Activated CD4-positive, alpha-beta T cell treated with anti-CD3 and anti-CD28 coated beads, Interleukin-10, Interleukin-2, amounts not matched to agents 100 ng/mL and 50 ng/mL, durations not matched to agents 16 hours and 8 hours (primary cell): ENCODE data around the gene ASB4.
"Not testable (repeated sequence)": the region's sequence is repeated elsewhere in the genome, so short reads cannot be mapped to it uniquely, and the experiment has no call there.

Source experiments
- DNase-seq: peaks from one replicate; pipeline ENCODE4 v3.0.0-alpha.2; 2020

Gene ASB4

DNA sequence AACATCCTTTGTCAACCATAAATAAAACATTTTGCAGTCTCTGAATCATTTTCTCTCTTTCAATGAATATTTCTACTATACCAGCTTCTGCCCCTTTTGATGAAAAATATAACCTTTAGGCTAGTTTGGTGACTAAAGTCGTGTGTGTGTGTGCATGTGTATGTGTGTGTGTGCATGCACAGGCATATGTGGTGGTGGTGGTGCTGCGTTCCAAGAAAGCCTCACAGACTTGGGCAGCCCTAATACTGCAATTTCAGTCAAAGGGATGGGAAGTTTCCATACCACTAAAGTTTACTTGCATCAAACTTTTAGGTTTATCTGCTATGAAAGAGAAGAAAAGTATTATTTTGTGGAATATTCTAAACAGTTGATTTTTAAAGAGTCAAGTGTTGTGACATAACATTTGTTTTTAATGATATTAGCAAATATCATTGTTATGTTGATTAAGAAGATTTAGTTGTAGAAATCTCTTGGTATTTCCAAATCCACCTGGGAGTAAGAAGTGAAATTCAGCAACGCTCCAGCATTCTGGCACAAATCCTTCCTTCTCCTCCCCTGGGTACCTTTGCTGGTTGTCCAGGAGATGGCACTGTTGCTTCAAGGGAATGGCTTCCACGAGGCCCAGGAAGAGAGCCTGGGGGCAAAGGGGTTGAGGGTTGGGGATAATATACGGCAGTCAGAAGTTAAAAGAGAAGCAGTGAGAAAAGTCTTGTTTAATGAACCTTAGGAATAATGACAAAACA, 41.5 kb downstream of the ASB4 start:
- peak; percentile 56 for DNase-seq

DNA sequence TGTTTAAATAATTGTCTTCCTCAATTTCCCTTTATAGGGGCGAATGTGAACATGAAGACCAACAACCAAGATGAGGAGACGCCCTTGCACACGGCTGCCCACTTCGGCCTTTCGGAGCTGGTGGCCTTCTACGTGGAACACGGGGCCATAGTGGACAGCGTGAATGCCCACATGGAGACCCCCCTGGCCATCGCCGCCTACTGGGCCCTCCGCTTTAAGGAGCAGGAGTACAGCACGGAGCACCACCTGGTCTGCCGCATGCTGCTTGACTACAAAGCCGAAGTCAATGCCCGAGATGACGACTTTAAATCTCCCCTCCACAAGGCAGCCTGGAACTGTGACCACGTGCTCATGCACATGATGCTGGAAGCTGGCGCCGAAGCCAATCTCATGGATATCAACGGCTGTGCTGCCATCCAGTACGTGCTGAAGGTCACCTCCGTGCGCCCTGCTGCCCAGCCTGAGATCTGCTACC, 42.1 kb downstream of the ASB4 start:
- no peak for DNase-seq

DNA sequence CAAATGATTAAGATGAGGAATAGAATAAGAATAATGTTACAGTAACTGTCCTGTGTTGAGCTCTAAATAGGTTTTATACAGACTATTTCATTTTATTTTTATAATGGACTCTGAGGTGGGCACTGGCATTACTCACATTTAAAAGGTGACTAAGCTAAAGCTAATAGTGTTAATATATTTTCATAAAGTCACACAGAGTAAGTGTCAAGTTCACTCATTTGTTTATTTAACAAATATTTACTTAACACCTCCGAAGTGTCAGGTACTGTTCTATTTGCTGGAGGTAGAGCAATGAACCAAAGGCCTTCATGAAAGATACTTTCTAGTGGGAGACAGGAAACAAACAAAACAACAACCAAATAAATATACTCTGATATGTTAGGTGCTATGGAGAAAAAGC, 44.0 kb downstream of the ASB4 start:
- no peak for DNase-seq

DNA sequence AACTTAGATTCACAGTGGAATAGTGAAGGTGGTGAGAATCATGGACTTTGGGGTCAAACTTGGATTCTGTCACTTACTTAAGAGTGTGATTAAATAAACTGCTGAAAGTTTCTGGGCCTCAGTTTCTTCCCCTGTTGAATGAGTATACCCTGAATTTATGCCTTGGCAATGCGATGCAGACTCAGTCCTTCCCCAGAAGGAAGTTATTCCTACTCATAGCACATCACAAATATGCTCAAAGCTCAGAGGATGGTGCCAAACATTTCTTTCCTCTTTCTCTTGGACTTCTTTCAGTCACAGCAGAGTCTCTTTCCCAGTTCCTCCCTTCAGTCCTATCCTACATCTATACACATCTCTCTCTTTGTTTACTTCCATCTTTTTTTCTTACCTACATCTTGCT, 45.1 kb downstream of the ASB4 start:
- no peak for DNase-seq

DNA sequence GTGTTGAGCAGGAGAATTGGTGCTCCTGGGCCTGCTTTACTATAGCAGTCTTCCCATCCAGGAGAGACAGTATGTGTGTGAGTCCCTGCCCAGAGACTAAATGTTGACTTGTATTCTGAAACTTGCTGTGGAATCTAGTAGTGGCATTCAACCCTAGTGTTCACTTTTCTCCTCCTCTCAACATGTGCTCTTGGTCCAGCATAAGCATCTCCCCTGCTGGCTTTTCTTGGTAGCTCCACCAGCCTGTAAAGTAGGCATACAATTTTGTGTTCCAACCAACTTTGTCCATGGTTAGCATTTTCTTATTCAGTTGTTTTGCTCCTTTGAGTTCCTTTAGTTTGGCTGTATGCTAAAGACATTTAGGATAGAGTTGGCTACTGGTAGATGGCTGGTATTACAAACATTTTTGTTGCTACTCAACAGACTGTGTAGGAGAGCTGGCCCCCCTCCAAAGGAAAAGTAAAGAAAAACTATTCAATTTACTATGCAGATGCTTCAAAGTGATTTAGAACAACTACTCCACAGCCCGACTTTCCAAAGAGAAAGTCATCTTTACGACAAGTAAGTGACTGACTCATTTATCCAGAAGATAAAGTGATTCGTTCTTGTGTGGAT, 46.0 kb downstream of the ASB4 start:
- DNase-seq, result no peak

DNA sequence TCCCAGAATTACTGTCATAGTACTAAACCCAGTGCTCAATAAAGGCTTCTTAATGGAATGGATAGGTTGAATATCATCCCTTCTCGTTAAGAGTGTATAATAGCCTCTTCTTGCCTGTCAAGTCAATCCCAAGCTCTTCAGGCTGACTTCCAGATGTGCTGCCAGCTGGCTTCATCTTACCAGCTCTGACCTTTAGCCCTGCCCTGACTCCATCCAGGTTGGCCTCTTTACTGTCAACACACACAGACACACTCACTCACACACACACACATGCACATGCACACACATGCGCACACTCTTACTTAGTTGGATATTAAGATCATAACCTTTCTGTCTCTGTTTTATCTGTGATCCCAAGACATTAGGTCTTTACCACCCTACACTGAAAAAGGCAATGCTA, 49.1 kb downstream of the ASB4 start:
- no peak for DNase-seq

DNA sequence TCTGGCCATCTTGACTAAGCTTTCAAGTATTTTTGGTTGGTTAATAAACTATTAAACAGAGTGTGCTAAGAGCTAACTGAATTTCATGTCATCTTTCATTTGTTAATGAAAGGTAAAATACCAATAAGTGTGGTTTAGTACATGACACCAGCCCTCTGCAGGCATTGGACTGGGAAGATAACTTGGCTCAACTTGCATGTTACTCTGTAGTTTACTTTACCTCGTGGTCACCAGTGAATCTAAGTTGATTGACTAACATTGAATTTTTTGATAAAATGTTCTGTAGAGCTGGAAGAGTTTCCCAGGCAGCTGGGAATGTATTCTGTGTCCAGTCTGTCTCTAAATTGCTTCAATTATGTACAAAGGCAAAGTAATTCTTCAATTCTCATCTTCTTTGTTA, 49.9 kb downstream of the ASB4 start:
- DNase-seq, result no peak

DNA sequence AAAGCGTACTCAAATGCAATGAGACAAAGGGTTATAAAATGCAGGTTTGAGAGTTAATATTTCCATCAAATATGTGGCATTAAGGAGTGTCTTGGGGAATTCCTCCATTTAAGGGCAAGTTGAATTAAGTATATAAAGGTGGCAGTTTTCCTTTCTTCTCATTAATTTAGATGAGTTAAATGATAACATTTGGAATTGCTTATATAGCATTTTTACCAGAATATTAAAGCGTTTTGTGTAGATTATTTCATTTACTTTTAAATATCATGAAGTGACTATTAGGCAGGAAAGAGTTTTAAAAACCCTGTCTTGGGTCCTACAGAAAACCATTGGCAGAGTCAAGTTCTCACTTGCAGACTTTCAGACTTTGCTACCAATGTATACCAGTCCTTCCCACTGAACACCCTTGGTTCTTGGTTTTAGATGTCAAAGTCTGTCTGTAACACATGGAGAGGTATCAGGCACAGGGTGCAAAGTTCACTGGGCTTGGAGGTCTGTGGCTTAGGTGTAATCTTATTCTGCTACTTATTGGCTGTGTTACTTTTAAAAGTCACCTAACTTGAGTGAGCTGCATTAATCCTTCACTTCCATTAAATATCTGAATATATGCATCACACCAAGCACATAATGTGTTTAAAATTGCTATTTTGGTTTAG, 51.0 kb downstream of the ASB4 start:
- DNase-seq, result no peak

DNA sequence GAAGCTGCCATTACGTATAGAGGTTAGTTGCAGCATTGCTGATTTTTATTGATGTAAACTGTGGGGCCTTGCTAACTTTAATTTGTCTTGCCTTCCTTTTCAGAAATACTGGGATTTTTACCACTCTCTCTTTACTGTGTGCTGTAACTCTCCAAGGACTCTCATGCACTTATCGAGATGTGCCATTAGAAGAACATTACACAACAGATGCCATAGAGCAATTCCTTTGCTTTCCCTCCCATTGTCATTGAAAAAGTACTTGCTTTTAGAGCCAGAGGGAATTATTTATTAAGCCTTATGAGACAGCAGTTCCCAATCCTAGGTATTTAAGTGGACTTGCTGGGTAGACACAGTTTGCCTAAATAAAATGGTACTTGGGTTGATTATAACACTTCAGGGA, 51.7 kb downstream of the ASB4 start:
- DNase-seq, result no peak

DNA sequence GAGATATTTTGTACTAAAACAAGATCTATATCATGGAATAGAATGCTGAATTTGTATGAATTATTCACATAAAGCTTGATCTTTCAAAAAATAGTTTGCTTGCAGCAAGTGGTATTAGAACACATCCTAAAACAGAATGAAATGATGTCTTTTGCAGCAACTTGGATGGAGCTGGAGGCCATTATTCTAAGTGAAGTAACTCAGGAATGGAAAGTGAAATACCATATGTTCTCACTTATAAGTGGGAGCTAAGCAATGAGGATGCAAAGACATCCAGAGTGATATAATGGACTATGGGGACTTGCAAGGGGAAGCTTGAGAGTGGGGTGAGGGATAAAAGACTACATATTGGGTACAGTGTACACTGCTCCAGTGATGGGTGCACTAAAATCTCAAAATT, 53.7 kb downstream of the ASB4 start:
- DNase-seq, result no peak

DNA sequence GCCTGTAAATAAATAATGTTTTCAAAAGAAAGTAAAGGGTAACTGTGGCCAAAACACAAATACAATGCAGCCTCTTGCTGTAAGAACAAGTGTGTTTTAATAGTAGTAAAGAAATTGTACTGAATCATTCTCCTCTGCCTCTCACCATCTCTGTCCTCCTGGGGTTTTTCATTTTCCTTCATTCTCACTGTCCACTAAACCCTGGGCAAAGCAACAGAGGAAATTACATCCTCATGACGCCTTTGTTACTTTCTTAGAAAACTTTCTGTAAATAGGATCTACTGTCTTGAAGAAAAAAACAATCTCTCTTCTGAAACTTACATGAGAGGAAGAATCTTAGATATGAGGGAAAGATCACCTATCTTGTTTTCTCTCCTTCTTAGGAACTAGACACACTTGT, 54.6 kb downstream of the ASB4 start:
- no peak for DNase-seq

DNA sequence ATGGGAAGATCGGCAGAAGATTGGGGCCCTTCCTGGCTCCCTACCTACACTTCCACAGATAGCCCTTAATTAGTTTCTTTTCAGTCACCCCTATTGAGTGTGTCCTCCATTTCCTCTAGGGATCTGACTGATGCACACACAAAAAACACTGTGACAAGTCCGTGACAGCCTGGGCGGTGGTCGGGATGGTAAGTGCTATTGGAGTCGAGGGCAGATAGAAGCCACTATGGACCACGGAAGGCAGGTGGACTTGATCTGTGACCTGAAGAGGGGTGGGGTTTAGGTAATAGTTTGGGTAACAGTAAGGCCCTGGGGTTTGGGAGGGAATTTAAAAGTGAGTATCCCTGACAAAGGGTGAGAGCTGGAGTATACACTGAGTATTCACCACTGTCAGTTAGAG, 57.6 kb downstream of the ASB4 start:
- DNase-seq, result no peak

DNA sequence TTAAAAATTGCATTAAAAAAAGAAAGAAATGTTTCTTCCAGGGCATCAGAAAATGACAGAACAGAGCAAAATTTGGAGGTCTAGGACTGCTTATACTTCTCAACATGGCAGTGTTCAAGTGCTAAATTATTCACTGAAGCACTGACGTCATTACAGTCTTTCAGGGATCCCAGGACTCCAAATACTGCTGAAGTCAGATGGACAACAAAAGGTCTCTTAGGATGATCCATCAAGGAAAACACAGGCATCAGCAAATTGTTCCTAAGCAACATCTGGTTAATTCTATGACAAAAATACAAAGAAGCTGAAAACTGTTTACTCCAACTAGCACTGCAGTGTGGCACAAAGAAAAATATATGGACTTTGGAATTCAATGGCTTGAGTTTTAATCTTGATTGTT, 58.4 kb downstream of the ASB4 start:
- no peak for DNase-seq

DNA sequence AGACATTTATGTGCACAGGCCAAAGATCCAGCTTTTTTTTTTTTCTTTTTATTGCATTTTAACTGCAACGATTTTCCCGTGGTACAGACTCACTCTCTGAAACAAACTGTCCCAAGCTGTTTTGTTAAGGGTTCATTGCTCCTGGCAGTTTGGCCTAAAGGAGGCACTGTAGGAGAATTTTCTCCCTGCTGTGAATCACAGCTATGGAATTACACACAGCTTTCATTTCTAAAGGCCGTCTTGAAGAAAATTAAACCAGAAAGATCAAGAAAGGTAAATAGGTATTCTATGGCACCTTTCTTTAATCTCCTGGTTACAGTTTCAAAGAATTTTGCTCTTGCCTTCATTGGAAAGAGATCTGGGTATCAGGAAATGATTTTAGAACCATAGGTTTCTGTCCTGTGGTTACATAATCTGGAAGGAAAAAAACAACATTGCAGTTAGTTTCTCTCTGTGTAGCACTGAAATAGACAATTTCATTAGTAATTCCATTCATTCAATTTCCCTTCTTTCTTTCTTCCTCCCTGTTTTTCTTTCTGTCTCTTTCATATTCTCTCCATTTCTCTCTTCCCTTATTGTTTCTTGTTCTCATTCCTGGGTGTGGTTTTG, 59.4 kb downstream of the ASB4 start:
- no peak for DNase-seq

DNA sequence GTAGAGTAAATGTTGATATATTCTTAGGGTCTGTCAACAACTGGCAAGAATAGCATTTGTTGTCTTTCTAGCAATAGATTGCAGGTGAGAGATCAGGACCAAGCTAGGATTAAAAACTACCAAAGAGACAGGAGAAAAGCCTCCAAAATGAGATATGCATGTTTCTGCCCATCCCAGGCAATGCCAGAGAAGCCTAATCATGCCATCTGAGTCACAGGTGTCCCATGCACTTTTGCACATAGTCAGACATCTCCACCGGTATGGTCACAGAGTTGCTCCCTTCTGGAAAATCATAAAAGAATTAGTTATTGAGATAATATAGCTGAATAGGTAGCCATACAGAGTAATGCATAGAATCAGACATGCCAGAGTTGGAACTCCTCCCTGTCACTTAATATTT, 59.9 kb downstream of the ASB4 start:
- DNase-seq, result no peak

DNA sequence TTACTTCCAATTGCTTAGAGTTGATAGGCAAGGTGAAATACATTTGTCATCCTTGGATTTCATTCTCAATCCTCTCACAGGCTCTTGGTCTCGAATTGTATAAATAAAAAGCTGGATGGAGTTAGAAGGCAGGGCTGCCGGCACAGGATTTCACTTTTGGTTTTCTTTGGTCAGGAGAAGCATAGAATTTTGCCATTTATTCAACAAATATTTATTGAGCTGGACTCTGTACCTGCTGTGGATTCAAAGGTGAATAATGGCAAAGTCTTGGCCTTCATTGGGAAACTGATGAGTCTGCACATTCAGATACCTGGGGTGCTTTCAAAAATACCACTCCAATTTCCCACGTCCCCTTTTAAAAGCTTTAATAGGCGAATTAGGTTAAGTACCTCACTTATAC, 60.9 kb downstream of the ASB4 start:
- DNase-seq, result no peak

DNA sequence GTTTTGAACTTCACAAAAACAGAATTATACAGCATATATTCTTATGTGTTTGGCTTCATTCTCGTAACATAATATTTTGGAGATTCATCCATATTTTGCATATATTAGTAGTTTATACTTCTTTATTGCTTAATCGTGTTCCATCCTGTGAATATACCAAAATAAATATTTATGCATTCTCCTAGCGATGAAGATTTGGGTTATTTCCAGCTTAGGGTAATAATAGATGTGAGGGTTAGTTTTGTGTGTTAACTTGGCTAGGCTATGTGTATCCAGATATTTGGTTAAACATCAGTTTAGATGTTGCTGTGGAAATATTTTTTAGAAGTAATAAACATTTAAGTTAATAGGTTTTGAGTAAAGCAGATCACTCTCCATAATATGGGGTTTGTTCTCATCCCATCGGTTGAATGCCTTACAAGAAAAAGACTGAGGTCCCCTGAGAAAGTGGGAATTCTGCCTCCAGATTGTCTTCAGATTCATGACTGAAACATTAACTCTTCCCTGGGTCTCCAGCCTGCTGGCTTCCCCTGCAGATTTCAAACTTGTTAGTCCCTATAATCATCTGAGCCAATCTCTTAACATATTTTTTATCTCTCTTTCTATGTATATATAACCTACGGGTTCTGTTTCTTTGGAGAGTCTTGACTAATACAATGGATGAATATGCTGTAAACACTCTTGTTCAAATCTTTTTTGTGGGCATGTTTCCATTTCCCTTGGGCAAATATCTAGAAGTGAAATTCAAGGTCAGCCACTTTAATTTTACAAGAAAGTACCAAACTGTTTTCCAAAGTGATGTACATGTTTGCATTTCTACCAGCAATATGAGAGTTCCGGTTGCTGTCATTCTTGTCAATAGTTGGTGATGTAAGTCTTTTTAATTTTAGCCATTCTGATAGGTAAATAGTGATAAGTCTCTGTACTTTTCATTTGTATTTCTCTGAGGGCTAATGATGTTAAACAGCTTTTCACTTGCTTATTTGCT, 61.9 kb downstream of the ASB4 start:
- DNase-seq, result no peak

DNA sequence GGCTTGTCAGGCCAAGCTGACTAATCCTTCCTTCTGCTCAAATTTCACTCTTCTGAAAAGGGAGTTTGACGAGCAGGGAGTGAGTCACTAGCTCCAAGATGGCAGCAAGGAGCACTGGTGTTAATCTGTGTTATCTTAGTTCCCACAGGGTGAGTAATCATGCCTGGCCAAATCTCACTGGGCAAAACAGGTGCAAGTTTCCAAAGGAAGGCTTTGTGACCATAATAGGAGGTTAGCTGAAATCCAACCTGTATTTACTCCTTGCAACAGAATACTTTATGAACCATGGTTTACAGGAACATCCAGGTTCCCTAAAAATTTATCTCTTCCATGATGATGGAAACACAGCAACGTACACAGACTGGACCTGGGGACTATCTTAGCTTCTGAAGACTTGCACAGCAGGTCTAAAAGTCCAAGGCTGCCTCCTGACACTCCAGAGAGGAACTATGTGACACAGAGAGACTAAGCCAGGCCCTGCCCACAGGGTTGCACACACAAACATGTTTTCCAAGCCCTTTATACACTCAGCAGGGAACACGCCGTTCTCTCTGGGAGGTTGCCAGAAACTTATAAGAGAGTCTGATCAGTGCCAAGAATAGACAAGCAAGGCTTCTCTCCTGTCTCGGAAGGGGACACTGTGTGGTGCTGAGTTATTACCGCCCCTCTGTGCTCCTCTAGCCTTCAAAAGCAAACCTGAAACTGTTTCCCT, 64.2 kb downstream of the ASB4 start:
- no peak for DNase-seq

DNA sequence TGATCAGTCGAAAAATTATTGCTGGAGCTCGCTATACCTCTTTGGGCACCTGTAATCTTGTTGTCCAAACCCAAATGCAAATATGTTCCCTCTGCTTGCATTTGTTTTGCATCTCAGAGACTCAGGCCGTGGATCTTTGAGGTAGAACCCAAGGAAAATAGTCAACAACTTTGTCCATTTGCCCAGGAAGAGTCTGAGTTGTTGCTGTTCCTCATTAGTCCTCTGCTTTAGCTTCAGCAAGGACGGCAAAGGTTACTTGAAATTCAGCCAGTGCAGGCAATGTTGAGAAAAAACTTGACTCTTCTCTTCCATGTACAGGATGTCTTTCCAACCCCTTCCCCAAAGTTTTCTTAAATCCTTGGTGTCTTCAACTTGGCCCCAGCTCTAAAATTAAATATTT, 64.8 kb downstream of the ASB4 start:
- DNase-seq, result no peak

DNA sequence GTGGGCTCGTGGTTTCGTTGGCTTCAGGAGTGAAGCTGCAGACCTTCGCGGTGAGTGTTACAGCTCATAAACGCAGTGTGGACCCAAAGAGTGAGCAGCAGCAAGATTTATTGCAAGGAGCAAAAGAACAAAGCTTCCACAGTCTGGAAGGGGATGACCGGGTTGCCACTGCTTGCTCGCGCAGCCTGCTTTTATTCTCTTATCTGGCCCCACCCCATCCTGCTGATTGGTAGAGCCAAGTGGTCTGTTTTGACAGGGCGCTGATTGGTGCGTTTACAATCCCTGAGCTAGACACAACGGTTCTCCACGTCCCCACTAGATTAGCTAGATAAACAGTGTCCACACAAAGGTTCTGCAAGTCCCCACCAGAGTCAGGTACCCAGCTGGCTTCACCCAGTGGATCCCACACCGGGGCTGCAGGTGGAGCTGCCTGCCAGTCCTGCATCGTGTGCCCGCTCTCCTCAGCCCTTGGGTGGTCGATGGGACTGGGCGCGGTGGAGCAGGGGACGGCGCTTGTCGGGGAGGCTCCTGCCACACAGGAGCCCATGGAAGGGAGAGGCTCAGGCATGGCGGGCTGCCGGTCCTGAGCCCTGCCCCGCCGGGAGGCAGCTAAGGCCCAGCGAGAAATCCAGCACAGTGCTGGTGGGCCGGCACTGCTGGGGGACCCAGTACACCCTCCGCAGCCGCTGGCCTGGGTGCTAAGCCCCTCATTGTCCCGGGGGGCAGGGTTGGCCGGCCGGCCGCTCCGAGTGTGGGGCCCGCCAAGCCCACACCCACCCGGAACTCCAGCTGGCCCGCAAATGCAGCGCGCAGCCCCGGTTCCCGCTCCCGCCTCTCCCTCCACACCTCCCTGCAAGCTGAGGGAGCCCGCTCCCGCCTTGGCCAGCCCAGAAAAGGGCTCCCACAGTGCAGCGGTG, 66.5 kb downstream of the ASB4 start:
- not testable (repeated sequence) for DNase-seq

DNA sequence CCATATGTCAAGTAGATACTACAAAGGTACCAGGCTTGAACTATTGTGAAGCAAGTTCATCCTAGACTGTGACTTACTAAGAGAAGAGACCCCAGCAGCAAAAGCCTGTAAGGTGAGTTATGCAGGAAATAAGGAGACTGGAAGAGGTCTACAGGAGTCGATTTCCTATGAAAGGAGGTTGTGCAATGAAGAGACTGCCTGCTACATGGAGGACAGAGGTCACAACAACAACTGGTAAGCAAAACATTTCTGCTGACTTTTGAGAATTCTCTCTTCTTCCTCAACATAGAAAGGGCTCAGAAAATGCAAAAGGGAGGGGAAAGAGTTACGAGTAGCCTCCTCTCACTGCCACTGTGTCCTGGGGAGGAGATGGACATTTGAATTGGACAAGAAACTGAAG, 68.2 kb downstream of the ASB4 start:
- DNase-seq, result no peak
